WI38 (cell line): ENCODE data around the gene LNP1.

Experiments used
- H3K4me3 ChIP-seq: 2 replicates; pipeline ENCODE4 v1.5.1; 2011; ENCODE audit warnings: low read depth, mild to moderate bottlenecking, control low read depth, low read length
- TF ChIP-seq, protein P1 (sequence below): IDR thresholded peaks from 2 replicates; pipeline ENCODE4 v1.5.1; 2012; ENCODE audit warnings: low read depth, mild to moderate bottlenecking, control low read depth, low read length

LNP1 gene

GRCh38 chr3:100500320-100500880 is 99.1 kb downstream of the LNP1 start:
- no peak overlapping the region for H3K4me3 ChIP-seq
- TF ChIP-seq, protein P1, sequence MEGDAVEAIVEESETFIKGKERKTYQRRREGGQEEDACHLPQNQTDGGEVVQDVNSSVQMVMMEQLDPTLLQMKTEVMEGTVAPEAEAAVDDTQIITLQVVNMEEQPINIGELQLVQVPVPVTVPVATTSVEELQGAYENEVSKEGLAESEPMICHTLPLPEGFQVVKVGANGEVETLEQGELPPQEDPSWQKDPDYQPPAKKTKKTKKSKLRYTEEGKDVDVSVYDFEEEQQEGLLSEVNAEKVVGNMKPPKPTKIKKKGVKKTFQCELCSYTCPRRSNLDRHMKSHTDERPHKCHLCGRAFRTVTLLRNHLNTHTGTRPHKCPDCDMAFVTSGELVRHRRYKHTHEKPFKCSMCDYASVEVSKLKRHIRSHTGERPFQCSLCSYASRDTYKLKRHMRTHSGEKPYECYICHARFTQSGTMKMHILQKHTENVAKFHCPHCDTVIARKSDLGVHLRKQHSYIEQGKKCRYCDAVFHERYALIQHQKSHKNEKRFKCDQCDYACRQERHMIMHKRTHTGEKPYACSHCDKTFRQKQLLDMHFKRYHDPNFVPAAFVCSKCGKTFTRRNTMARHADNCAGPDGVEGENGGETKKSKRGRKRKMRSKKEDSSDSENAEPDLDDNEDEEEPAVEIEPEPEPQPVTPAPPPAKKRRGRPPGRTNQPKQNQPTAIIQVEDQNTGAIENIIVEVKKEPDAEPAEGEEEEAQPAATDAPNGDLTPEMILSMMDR, result no peak

DNA sequence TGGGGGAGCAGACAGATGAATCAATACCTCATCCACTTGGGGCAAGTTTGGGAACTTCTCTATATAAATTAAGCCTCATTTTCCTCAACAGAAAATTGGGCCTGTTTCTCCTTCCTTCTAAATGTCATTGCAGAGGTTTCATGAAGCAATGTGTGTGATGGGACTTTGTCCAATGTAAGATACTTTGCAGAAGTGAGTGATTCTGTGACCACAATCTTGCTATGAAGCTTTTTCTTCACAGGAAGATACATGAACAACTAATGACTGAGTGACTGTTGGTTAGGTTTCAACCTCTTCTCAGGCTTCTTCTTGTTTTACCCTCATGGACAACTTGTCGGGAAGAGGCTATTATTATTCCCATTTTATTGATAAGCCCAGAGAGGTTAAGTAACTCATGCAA is 102.1 kb downstream of the LNP1 start:
- H3K4me3 ChIP-seq, result no peak overlapping the region
- TF ChIP-seq, protein P1, result no peak
